Progenitor cell of endocrine pancreas (in vitro differentiated cells): ENCODE data around the gene OLIG1. TPM values are rescaled to one million over a fixed set of nuclear protein-coding genes. Genes with fewer than 3 reads are reported as not detected.
A peak's percentile ranks its signal among the peaks of the same experiment; 100 is the strongest.

Experiments
- DNase-seq: peaks from one replicate; pipeline ENCODE4 v3.0.0; 2021; ENCODE audit warnings: low spot score; ENCODE audit not compliant: unreplicated experiment
- H3K27ac Mint-ChIP-seq: 2 replicates; pipeline ENCODE4 v1.8.0; 2021; ENCODE audit warnings: mild to moderate bottlenecking, moderate library complexity, mixed read lengths
- H3K27me3 Mint-ChIP-seq: 2 replicates; pipeline ENCODE4 v1.8.0; 2021; ENCODE audit warnings: mixed read lengths
- H3K36me3 Mint-ChIP-seq: 2 replicates; pipeline ENCODE4 v1.8.0; 2022; ENCODE audit warnings: mixed read lengths; ENCODE audit not compliant: insufficient read depth
- H3K4me1 Mint-ChIP-seq: 2 replicates; pipeline ENCODE4 v1.8.0; 2021; ENCODE audit warnings: low read depth, mixed read lengths
- H3K4me3 Mint-ChIP-seq: 2 replicates; pipeline ENCODE4 v1.8.0; 2021; ENCODE audit warnings: low read depth, mild to moderate bottlenecking, moderate library complexity, mixed read lengths
- H3K9me3 Mint-ChIP-seq: 2 replicates; pipeline ENCODE4 v1.8.0; 2021; ENCODE audit warnings: low read depth, mixed read lengths
- CTCF ChIP-seq: fragments of 200-600 bp; sonication (generic); IDR thresholded peaks from one replicate; pipeline ENCODE4 v1.5.0; 2021; ENCODE audit warnings: antibody characterized with exemption, mild to moderate bottlenecking; ENCODE audit not compliant: unreplicated experiment
- total RNA-seq: library from RNA; stranded (reverse); gene quantifications from 2 replicates; pipeline ENCODE4 v1.2.1, GENCODE V29; 2021

The OLIG1 gene
- total RNA-seq, 1 donor from 2014 or later: 0.38 TPM

DNA sequence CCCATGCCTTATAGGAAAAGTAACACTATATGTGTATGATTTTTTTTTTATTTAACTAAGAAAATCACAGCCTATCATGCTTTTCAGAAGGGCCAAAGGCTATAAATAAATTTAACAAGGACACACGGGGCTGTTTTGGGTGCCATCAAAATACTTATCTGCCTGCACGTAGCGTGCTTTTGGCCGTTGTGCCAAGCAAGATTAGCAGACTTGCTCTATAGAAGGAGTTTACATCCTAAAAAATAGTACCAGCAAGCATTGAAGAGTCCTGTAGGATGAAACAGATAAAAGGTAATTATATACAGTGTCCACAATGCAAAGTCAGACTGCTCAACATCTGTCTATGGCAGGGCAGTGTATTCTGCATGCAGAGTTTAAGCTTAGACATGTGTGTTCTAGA is 3.7 kb downstream of the OLIG1 start:
- Mint-ChIP-seq H3K4me3 (no peak overlapping the region), H3K27ac (no peak overlapping the region), H3K36me3 (no peaks in the 10 kb centered on the region), H3K9me3 (no peaks in the 10 kb centered on the region), H3K27me3 (peaks cover 86% of the 10 kb centered on the region), H3K4me1 (peaks cover 8% of the 10 kb centered on the region)
- DNase-seq: no peak
- TF ChIP-seq CTCF: no peak

GRCh38 chr21:33075128-33075527 is 5.2 kb downstream of the OLIG1 start:
- peaks cover 8% of the 10 kb centered on the region for H3K4me1 Mint-ChIP-seq
- peak overlapping the region; percentile 64 for H3K27ac Mint-ChIP-seq
- peaks cover 77% of the 10 kb centered on the region for H3K27me3 Mint-ChIP-seq
- TF ChIP-seq CTCF: no peak
- DNase-seq: no peak
- H3K9me3 Mint-ChIP-seq: no peaks in the 10 kb centered on the region
- H3K36me3 Mint-ChIP-seq: no peaks in the 10 kb centered on the region
- no peak overlapping the region for H3K4me3 Mint-ChIP-seq

- Mint-ChIP-seq H3K4me1 (peaks cover 8% of the 10 kb centered on the region), H3K4me3 (no peak overlapping the region), H3K9me3 (no peaks in the 10 kb centered on the region), H3K27ac (no peak overlapping the region), H3K36me3 (no peaks in the 10 kb centered on the region), H3K27me3 (peaks cover 77% of the 10 kb centered on the region)
- no peak for DNase-seq
- no peak for TF ChIP-seq CTCF
Observed at GRCh38 chr21:33075596-33076195, 5.8 kb downstream of the OLIG1 start.

DNA sequence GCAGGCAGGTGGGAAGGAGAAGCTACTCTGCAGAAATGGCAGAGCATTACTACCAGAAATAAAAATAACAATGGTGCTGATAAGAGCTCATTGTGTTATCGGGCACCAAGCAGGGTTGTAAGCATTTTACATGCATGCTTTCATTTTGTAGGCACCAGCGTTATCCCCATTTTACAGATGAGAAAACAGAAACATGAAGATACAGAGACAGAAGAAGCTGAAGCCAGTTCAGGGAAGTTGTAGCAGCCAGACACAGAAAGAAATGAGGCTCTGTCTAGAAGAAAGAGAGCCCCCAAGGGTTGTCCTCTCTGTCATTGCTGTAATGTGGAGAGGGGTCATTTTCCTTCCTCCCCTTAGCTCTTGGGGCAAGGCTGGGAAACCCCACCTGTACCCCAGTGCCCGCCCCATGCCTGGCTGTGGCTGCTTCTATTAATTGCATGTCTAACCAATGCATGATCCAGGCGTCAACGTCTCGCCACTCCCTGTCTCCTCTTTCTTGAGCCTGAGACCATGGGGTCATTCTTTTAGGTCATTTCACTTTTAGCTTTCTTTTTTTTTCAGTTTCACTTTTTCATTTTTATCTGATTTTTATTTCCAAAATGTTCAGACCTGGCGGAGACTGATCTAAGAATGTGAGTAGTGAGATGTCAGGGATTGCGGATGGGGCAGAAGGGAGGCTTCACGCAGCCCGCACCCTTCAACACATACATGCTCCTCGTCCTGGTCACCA is 6.8 kb downstream of the OLIG1 start:
- no peaks in the 10 kb centered on the region for H3K9me3 Mint-ChIP-seq
- peaks cover 68% of the 10 kb centered on the region for H3K27me3 Mint-ChIP-seq
- peaks cover 7% of the 10 kb centered on the region for H3K4me1 Mint-ChIP-seq
- TF ChIP-seq CTCF: no peak
- no peak overlapping the region for H3K4me3 Mint-ChIP-seq
- H3K27ac Mint-ChIP-seq: no peak overlapping the region
- no peaks in the 10 kb centered on the region for H3K36me3 Mint-ChIP-seq
- no peak for DNase-seq

- Mint-ChIP-seq H3K27ac (no peak overlapping the region), H3K4me1 (peaks cover 7% of the 10 kb centered on the region), H3K36me3 (no peaks in the 10 kb centered on the region), H3K4me3 (no peak overlapping the region), H3K27me3 (peaks cover 46% of the 10 kb centered on the region), H3K9me3 (no peaks in the 10 kb centered on the region)
- no peak for DNase-seq
- TF ChIP-seq CTCF: no peak
Observed at GRCh38 chr21:33078907-33079582, 9.1 kb downstream of the OLIG1 start.
